KMS-11 (cell line): ENCODE measurements around the gene DIPK1B.

ENCODE experiments used
- H2AFZ ChIP-seq: fragments of 200-600 bp; sonication (generic); 2 replicates; pipeline ENCODE4 v1.6.1; 2016; ENCODE audit warnings: antibody characterized with exemption, mixed run types, low read depth
- H3K27ac ChIP-seq: fragments of 200-600 bp; sonication (generic); 2 replicates; pipeline ENCODE4 v1.6.1; 2016; ENCODE audit warnings: mild to moderate bottlenecking, mixed run types
- H3K27me3 ChIP-seq: fragments of 200-600 bp; sonication (generic); 2 replicates; pipeline ENCODE4 v1.6.1; 2017; ENCODE audit warnings: mild to moderate bottlenecking, low read depth, mixed run types, moderate library complexity; ENCODE audit not compliant: insufficient read depth
- H3K36me3 ChIP-seq: fragments of 200-600 bp; sonication (generic); 2 replicates; pipeline ENCODE4 v1.6.1; 2017; ENCODE audit warnings: mild to moderate bottlenecking, mixed run types; ENCODE audit not compliant: insufficient read depth
- H3K4me1 ChIP-seq: fragments of 200-600 bp; sonication (generic); 2 replicates; pipeline ENCODE4 v1.6.1; 2016; ENCODE audit warnings: mild to moderate bottlenecking, low read depth, mixed run types; ENCODE audit not compliant: poor library complexity, severe bottlenecking
- H3K4me2 ChIP-seq: fragments of 200-600 bp; sonication (generic); 2 replicates; pipeline ENCODE4 v1.7.0; 2016; ENCODE audit warnings: mild to moderate bottlenecking, mixed run types
- H3K4me3 ChIP-seq: fragments of 200-600 bp; sonication (generic); IDR thresholded peaks from 2 replicates; pipeline ENCODE4 v1.6.1; 2017; ENCODE audit warnings: low read depth, low read length, mixed read lengths; ENCODE audit not compliant: insufficient read depth
- H3K79me2 ChIP-seq: fragments of 200-600 bp; sonication (generic); 2 replicates; pipeline ENCODE4 v1.6.1; 2016; ENCODE audit warnings: low read depth, mixed run types; ENCODE audit not compliant: insufficient read depth
- H3K9ac ChIP-seq: fragments of 200-600 bp; sonication (generic); 2 replicates; pipeline ENCODE4 v1.6.1; 2016; ENCODE audit warnings: mild to moderate bottlenecking, mixed run types
- H4K20me1 ChIP-seq: fragments of 200-600 bp; sonication (generic); 2 replicates; pipeline ENCODE4 v1.6.1; 2016; ENCODE audit warnings: mild to moderate bottlenecking, mixed run types; ENCODE audit not compliant: insufficient read depth
- TF ChIP-seq, protein P1 (sequence below): fragments of 200-600 bp; sonication (generic); conservative IDR thresholded peaks from 2 replicates; pipeline ENCODE4 v1.6.1; 2017; ENCODE audit warnings: low read depth, mild to moderate bottlenecking, antibody characterized with exemption, low read length, moderate library complexity, mixed read lengths

DIPK1B gene

DNA sequence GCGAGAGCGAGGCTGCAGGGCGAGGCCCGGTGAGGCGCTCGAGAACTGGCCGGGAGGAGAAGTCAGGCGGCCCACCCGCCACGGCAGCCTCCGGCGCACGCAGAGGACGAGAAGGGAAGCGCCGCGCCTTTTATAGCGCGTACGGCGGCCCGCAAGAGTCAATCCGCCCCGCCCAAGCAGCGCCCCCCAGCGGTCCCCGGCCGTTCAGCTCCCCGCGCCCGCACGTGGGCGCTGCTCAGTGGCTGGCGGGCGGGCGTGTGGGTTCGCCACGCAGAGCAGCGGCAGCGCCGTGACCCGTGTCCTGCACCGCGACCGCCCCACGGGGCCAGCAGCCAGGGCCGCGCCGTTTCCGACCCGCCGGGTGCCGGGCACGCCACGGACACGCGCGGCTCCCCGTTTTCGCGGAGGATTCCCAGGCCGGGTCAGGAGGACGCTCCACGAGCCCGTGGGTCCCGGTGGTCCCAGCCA, 15.7 kb downstream of the DIPK1B start:
- Histone ChIP-seq H2AFZ (peak overlapping the region; percentile 82), H3K9ac (peak overlapping the region; percentile 93), H3K4me1 (peaks cover 22% of the 10 kb centered on the region), H3K4me2 (peak overlapping the region; percentile 96), H3K4me3 (no peak overlapping the region), H4K20me1 (peaks cover 37% of the 10 kb centered on the region), H3K79me2 (peaks cover 28% of the 10 kb centered on the region), H3K27me3 (no peaks in the 10 kb centered on the region), H3K36me3 (no peaks in the 10 kb centered on the region; the same call in 1 of the 2 replicates), H3K27ac (peak overlapping the region; percentile 68)
- TF ChIP-seq, protein P1, sequence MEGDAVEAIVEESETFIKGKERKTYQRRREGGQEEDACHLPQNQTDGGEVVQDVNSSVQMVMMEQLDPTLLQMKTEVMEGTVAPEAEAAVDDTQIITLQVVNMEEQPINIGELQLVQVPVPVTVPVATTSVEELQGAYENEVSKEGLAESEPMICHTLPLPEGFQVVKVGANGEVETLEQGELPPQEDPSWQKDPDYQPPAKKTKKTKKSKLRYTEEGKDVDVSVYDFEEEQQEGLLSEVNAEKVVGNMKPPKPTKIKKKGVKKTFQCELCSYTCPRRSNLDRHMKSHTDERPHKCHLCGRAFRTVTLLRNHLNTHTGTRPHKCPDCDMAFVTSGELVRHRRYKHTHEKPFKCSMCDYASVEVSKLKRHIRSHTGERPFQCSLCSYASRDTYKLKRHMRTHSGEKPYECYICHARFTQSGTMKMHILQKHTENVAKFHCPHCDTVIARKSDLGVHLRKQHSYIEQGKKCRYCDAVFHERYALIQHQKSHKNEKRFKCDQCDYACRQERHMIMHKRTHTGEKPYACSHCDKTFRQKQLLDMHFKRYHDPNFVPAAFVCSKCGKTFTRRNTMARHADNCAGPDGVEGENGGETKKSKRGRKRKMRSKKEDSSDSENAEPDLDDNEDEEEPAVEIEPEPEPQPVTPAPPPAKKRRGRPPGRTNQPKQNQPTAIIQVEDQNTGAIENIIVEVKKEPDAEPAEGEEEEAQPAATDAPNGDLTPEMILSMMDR = peak; percentile 70

DNA sequence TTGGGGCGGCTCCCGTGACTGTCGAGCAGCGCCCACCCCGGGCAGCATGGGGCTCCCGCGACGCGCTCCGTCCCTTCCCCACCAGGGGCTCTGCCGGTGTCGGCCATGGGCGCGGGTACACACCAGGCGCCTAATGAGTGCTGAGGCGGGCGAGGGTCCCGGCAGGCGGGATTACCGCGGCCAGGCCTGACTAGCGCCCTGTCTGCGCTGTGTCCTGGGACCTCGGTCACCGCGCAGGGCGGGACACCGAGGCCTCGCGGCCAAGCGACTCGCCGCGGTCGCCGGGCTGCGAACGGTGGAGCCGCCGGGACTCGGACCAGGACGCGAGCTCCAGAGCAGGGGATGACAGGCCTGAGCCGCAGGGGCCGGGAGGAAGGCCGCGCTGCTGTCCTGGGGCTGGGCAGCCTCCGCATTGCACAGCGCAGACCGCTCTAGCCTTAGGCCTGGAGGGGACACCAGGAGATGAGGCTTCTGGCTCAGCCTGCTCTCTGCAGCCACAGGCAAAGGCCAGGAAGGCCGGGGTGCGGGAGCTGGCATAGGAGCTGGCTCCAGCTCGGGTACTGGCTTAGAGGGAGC, 16.3 kb downstream of the DIPK1B start:
- Histone ChIP-seq H3K27ac (no peak overlapping the region), H3K36me3 (no peaks in the 10 kb centered on the region; the same call in 1 of the 2 replicates), H3K79me2 (peaks cover 28% of the 10 kb centered on the region)

DNA sequence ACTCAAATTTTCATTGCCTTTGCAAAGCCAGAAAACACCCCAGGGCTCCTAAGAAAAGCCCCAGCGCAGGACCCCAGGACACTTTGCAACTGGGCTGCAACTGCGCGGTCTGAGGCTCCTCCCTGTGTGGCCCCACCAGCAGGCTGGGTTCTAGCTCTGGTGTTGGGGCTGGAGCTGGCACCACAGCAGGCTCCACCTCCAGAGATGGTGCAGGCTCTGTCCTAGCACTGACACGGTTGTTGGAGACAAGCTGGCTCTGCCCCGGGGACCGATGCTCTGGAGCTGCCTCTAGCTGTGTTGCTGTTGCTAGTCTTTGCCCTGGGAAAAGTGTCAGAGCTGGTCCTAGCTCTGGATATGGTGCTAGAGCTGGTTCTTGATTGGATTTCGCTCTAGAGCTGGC, 16.8 kb downstream of the DIPK1B start:
- Histone ChIP-seq H3K27ac (no peak overlapping the region), H4K20me1 (peaks cover 31% of the 10 kb centered on the region; the same call in 1 of the 2 replicates), H3K36me3 (no peaks in the 10 kb centered on the region; the same call in 1 of the 2 replicates), H3K9ac (no peak overlapping the region), H3K4me2 (peak overlapping the region; percentile 96; the same call in 1 of the 2 replicates), H2AFZ (no peak overlapping the region), H3K27me3 (no peaks in the 10 kb centered on the region), H3K79me2 (peaks cover 28% of the 10 kb centered on the region), H3K4me3 (no peak overlapping the region), H3K4me1 (peaks cover 22% of the 10 kb centered on the region)
- TF ChIP-seq, protein P1 = no peak

More for the DNA sequence above, 16.3 kb downstream of the DIPK1B start:
- TF ChIP-seq, protein P1 = no peak
- H4K20me1 ChIP-seq = peaks cover 36% of the 10 kb centered on the region
- H3K4me3 ChIP-seq = no peak overlapping the region
- peak overlapping the region; percentile 82 for H2AFZ ChIP-seq
- H3K4me1 ChIP-seq = peaks cover 22% of the 10 kb centered on the region
- H3K9ac ChIP-seq = peak overlapping the region; percentile 93
- peak overlapping the region; percentile 96 for H3K4me2 ChIP-seq
- H3K27me3 ChIP-seq = no peaks in the 10 kb centered on the region

GRCh38 chr9:136729926-136730325, 17.6 kb downstream of the DIPK1B start:
- H3K27ac ChIP-seq = no peak overlapping the region
- TF ChIP-seq, protein P1 = no peak
- H3K4me2 ChIP-seq = no peak overlapping the region
- H3K9ac ChIP-seq = no peak overlapping the region
- peaks cover 28% of the 10 kb centered on the region for H3K79me2 ChIP-seq
- no peaks in the 10 kb centered on the region; the same call in 1 of the 2 replicates for H3K36me3 ChIP-seq
- H3K27me3 ChIP-seq = no peaks in the 10 kb centered on the region
- H3K4me3 ChIP-seq = no peak overlapping the region
- no peak overlapping the region for H2AFZ ChIP-seq
- H3K4me1 ChIP-seq = peaks cover 22% of the 10 kb centered on the region
- H4K20me1 ChIP-seq = peaks cover 26% of the 10 kb centered on the region; the same call in 1 of the 2 replicates
